GM19468 (cell line): Measurements from ENCODE around the gene OBSL1.
A peak's percentile ranks its signal among the peaks of the same experiment; 100 is the strongest.

Experiments
- ATAC-seq: cut with Tn5 transposase; IDR thresholded peaks from one replicate; pipeline ENCODE4 v1.9.1; 2021; ENCODE audit warnings: mild to moderate bottlenecking, moderate library complexity, moderate number of reproducible peaks; ENCODE audit not compliant: unreplicated experiment; ENCODE audit errors: extremely low read depth

Gene OBSL1

DNA sequence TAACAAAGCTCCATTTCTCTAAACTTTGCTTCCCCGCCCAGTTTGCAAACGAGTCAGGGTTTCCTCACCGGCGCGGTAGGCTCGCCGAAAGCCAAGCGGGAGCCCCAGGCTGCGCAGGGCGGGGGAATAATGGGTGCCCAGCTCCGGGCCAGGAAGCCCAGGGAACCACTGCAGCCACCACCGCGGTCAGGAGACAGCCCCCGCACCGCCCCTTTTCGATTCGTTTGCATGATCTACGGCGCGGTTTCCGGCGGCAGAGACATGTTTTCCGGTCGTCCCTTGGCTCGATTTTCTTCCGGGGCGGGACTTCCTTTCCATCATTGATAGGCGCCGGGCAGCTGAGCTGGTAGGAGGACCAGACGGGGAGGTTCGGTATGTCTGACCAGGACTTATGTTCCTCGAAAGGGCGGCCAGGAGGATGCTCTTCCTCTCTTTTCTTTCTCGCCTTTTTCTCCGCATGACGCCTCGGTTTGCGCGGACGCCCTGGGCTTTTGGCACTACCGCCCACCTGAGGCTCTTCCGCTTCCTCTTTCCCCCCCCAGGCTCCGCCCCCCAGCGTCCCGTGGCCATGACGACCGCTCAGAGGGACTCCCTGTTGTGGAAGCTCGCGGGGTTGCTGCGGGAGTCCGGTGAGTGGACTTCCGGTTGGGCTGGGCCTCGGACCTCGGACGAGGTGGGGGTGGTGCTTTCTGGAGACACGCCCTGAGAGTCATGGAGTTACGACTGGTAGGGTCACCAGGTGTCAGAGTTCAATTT lies 26.4 kb upstream of the OBSL1 start, which contains the start of gene STK11IP:
STK11IP (plus strand) TSS at position 306 of the 756 bp plus-strand sequence; CDS start at position 569, 263 bp downstream.
- ATAC-seq = peak; percentile 81

DNA sequence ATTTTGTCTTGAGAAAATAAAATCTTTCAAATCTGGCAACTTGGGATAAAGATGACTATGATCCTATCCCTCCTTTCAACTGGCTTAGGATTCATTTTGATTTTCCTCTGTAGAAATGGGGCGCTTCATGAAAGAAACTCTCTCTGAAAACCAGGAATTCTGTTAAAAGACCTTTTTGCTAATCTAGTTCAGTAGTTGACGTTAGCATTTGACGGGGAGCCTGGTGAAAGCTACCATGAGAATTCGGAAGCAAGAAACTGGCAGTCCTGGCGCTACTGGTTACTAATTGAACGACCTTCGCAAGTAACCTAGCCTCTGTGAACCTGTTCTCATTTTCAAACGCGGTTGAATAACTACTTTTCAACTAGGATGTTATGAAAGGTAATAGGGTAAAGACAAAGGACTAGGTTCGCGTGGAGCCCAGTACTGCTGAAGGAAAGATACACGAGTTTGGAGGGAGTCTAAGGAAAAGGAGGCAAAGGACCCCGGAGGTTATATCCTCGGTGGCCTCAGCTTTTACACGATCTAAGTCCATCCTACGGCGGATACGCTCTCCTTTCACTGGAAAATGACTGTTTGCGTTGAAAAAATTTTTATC lies 25.7 kb upstream of the OBSL1 start:
- ATAC-seq = no peak

DNA sequence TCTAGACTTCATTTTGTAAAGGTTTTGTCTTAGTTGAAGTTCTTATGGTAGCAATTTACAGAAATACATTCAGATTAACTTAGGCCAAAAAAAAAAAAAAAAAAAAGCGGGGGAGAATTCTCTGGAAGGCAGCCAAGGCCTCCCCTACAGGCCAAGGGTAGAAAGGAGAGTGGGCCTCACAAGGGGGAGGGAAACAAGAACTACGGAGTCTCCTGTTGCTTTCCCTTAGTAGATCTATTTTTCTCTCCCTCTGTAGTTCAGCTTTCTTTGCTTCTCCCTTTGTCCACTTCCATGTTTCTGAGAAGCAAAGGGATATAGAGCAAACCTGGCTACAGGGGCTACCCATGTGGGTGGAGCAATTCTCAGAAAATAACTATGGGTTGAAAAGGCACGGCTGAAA lies 23.9 kb upstream of the OBSL1 start:
- no peak for ATAC-seq

DNA sequence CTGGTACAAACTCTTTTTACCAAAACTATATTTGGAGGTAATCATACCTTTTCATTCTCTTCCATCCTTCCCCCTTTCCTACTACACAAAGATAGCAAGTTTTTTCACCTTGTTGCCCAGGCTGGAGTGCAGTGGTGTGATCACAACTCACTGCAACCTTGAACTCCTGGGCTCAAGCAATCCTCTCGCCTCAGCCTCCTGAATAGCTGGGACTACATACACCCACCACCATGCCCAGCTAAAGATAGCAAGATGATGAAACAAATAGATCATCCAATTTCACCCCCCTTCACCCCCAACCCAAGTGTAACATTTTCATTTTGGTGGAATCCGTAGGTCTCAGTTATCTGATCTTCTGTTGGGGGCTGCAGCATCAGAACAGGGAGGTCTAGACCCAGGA lies 21.8 kb upstream of the OBSL1 start:
- no peak for ATAC-seq

DNA sequence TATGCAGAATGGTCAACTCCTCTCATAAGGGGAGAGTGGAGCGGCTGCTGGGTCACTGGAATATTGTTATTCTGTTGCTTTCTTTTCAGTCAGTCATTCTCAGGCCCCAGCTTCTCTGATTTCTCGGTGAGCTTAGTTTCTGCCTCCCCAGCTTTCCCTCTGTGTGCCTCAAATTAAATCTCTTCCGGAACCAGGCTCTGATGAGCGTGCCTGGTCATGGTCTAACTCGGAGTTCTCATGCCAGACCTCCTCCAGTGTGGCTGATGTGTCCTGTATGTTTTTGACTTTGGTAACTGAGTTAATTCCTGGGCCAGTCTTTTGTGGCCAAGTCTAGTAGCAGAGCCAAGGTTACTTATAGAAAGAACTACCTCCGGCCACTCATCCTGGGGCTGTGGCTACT lies 21.4 kb upstream of the OBSL1 start:
- no peak for ATAC-seq

DNA sequence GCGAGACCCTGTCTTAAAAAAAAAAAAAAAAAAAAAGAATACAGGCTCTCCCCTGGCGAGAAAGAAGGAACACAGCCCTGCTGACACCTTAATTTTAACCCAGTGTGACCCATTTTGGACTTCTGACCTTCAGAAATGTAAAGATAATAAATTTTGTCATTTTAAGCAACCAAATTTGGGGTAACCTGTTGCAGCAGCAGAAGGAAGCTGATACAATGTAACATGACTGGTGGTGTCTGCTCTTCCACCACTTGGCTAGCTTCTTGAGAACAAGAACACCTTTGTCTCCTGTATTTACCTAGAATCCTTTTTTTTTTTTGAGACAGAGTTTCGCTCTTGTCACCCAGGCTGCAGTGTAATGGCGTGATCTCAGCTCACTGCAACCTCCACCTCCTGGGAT lies 19.8 kb upstream of the OBSL1 start:
- no peak for ATAC-seq

DNA sequence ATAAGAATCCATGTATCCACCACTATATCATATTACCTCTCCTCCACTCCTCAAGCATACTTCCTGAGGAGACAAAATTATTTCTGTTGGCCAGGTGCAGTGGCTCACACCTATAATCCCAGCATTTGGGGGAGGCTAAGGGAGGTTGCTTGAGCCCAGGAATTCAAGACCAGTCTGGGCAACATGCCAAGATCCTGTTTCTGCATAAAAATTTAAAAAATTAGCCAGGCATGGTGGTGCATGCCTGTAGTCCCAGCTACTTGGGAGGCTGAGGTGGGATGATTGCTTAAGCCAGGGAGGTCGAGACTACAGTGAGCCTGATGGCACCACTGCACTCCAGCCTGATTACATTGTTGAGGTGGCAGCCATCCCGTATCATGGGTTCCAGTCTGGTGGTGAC lies 10.0 kb upstream of the OBSL1 start:
- ATAC-seq = no peak

DNA sequence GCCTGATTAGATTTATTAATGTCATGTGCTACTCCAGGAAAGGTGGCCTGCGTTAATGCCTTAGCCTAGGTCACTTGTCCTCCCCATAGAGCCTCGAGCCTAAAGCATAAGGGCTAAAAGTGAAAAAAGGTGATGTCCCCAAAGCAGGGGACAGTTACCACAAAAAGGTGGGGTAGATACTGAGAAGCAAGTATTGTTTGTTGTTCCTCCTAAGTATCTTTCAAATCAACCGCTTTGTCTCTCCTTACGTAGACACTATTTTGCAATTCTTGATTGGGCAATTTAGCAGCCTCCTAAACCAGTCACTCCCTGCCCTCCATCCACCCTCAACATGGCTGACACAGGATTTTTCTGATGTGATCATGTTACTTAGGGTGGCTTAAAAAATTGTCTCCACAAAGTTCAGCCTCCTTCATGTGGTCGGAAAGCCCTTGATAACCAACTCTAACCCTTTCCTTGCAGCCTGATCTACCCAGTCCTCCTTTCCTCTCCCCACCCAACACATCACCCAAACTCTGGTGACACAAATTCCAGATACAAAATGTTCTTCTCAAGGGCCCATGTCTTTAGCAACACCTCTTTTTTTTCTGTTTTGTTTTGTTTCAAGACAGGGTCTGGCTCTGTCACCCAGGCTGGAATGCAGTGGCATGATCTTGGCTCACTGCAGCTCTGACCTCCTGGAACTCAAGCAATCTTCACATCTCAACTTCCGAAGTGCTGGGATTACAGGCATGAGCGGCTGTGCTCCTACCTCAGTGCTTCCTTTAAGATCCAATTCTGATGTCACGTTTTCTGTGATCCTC lies 7.7 kb upstream of the OBSL1 start:
- ATAC-seq = no peak

DNA sequence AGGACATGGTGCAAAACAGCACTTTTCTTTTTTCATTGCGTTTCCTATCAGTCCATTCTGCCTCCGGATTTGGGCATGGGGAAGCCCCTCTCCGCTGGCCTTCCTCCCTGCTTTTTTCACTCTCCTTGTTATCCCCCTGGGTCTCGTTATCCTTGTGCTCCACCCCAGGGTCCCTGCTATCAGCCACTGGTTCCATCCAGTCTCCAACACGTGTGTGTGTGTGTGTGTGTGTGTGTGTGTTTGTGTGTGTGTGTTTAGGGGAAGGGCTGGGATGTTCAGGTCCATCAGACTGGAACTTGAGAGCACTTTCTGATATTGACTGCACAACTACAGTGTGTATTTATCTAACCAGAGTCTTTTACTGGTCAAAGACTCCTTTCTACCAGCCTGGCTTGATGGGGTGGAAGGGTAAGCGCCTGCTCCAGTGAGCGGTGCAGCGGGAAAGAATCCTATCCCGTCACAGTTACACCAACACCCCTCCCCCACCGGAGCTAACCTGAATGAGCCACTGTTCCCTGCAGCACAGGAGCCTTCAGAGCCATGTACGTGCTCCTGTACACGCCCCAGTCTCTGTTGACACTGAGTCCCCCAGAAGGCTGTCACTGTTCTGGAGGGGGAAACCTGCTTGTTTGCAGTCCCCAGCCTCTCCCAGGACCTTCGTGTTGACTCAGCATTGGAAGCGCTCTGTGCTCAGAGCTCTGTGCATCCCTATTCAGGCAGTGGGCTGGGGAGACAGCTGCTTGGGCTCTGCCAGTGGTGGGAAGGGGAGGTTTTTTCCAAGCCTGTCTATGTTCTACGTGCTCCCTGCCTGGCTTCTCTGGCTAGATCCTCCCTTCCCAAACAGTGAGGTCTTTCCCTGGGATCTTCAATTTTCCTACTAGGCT lies 5.4 kb upstream of the OBSL1 start:
- no peak for ATAC-seq

DNA sequence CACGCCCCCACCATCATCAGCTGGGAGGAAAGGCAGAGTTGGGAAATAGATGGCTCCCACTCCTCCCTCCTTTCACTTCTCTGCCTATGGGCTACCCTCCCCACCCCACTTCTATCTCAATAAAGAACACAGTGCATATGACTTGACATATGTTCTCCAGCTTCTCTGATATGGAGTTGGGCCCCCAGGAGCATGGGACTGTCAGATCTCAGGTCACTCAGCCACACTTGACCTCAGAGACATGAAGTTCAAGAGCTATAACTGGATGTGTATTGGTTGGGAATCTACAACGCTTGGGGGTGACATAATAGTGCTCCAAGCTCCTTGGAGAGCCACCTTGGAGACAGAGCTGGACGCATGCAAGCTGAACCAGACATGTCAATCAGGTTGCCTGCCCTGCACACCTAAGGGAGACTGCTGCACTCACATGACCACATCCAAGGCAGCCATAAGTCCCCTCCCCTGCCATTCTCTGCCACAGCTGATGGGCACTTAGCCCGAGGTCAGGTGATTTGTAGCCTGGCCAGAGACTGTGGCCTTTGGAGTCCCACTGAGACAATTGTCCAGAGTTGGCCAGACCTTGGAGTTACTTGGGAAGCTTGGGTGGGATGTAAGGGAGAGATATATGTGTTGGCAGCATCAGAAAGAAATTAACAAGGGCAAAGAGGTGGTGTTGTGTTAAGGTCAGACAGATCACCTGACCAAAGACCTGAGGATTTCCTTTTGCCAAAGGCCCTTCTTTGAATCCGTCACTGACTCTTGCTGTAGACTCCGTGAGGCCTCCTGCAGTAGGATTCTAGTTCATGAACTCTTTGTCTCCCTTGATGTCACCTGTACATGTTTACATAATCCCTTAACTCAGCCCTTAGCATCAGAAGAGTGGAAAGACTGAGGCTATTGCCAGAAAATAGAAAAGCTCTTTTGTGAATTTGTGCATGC lies 4.5 kb upstream of the OBSL1 start:
- no peak for ATAC-seq

DNA sequence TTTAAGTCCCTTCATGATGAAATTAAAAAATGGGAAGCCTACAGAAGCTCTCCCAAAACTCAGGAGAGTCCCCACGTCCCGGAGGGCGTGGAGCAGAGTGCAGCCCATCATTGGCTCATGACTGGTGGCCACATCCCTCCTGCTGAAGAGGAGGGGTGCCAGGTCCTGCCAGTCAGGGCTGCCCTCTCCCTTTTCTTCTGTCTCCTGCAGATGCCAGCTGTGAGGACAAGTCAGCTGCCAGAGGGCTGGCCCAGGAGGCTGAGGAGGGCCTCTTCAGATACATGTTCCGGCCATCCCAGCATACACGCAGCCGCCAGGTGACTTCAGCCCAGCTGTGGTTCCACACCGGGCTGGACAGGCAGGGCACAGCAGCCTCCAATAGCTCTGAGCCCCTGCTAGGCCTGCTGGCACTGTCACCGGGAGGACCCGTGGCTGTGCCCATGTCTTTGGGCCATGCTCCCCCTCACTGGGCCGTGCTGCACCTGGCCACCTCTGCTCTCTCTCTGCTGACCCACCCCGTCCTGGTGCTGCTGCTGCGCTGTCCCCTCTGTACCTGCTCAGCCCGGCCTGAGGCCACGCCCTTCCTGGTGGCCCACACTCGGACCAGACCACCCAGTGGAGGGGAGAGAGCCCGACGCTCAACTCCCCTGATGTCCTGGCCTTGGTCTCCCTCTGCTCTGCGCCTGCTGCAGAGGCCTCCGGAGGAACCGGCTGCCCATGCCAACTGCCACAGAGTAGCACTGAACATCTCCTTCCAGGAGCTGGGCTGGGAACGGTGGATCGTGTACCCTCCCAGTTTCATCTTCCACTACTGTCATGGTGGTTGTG lies 3.4 kb upstream of the OBSL1 start:
- no peak for ATAC-seq

DNA sequence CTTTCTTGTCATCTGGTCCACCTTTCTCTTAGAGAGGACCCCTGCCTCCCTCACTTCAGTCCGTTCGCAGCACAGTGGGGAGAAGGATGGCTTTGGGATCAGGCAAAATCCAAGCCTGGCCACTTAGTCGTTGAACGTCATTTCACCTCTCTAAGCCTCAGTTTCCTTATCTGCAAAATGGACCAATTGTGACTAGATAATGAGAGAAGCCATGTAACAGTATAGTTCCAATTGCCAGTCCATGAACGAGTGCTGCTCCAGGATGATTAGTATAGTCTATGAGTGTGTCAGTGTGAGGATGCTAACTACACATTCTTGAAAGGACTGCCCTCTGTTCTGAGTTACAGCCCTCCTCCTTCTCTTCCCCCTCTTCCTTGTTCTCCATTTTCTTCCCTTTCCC lies 1.8 kb upstream of the OBSL1 start:
- no peak for ATAC-seq

DNA sequence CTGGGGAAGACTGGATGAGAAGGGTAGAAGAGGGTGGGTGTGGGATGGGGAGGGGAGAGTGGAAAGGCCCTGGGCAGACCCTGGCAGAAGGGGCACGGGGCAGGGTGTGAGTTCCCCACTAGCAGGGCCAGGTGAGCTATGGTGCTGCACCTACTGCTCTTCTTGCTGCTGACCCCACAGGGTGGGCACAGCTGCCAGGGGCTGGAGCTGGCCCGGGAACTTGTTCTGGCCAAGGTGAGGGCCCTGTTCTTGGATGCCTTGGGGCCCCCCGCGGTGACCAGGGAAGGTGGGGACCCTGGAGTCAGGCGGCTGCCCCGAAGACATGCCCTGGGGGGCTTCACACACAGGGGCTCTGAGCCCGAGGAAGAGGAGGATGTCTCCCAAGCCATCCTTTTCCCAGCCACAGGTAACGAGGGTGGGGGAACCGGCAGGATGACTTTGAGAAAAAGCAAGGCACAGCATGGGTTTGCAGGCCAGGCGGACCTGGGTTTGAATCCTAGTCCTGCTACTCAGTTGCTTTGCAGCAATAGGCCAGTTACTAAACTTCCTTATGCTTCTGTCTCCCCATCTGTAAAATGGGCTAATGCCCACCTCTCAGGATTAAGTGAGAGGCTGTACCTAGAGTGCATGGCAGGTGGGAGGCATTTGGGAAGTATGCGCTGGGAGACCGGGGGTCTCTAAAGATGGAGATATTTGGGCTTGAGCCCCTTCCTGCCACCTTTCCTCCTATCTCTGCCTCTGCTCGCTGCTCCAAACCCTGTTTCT lies 1.1 kb upstream of the OBSL1 start, which contains the start of gene INHA:
INHA (plus strand) TSS at position 74 of the 765 bp plus-strand sequence; CDS start at position 139, 65 bp downstream.
- no peak for ATAC-seq

DNA sequence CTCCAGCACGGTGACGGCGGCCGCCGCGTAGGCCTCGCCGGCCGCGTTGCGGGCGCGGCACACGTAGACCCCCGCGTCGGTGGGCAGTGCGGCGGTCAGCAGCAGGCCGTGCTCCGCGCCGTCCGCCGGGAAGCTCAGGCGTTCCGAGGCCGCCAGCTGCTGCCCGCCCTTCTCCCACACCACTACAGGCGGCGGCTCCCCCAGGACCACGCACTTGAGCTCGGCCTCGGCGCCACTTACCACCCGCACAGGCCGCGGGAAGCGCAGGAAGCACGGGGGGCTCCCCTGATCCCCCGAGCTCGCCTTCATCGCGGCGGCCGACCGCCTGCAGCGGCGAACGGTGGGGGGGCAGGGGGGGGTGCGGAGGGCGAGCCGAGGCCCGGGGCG lies 422 bp downstream of the OBSL1 start:
- ATAC-seq = no peak

DNA sequence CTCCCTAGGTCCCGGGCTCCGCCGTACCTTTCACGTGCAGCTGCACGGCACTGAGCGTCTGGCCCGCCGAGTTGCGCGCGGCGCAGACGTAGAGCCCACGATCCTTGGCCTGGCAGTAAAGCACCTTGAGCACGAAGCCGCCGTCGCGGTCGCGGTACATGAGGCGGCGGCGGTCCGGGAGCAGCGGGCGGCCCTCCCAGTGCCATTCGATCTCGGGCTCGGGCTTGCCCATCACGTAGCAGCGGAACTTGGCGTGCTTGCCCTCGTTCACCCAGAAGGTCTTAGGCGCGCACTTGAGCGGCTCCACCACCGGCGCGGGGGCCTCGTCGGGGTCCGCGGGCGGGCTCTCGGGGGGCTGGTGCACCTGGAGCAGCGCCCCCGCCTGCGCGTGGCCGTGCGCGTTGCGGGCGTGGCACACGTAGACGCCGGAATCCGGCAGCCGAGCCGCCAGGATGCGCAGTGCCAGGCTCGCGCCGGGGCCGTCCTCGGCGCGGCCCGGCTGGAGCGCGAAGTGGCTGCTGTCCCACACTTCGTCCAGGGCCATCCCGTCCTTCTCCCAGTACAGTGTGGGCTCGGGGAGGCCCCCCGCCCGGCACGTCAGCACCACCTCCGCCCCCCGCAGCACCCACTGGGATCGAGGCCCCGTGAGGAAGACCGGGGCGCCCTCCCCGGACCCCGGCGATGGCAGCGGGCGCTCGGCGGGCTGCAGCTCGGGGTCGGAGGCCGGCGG lies 980 bp downstream of the OBSL1 start:
- no peak for ATAC-seq

DNA sequence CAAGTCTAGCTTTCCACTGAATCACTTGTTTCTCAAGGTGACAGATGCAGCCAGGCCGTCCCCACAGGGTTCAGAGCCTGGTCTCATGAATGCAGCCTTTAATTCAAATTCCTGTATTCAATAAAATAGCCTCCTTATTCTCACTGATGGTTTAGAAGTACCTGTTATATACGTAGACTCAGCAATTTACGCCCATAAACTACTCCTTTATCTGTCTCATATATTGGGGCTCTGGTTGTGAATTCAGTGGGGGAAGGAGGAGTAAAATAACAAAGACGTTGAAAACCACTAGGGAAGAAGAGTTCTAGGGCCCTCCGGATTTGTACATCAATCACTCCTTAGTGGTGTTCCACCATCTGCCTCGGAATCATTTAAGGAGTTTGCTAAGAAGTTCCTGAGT lies 1.7 kb downstream of the OBSL1 start:
- no peak for ATAC-seq

DNA sequence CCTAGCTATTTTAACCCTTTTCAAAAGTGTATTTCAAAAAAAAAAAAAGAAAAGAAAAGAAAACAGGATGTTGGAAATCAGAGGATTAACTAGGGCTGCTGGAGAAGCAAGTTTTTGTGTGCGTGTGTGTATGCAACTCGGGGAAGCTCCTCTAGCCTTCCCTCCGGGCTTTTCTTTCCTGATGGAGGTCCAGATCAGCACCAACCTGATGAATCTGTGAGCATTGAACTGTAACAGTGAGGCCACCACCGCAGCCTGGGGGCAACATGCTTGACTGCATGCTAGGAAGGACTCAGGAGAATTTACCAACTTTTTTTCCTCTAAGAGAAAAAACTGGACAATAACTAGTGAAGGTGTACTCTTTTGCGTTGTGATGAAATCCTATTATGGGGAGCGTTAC lies 2.3 kb downstream of the OBSL1 start:
- ATAC-seq = no peak
